Fibroblast of skin of left quadriceps (primary cell): ENCODE results near the gene ITGA4.

ENCODE experiments used
- DNase-seq, 2 experiments: peaks; one replicate each; pipeline ENCODE4 v3.0.0-alpha.2; 2013; ENCODE audit warnings: low read depth in 2 of 2

The ITGA4 gene

GRCh38 chr2:181574321-181574720 lies 117.1 kb downstream of the ITGA4 start:
- DNase-seq = no peak

GRCh38 chr2:181575024-181575649 lies 118.0 kb downstream of the ITGA4 start:
- no peak for DNase-seq

GRCh38 chr2:181575650-181576025 lies 118.5 kb downstream of the ITGA4 start:
- DNase-seq = no peak

- no peak for DNase-seq
Measured at GRCh38 chr2:181576431-181576830, 119.2 kb downstream of the ITGA4 start.

- DNase-seq = no peak
Measured at GRCh38 chr2:181578829-181579228, 121.6 kb downstream of the ITGA4 start.

- no peak for DNase-seq
Measured at GRCh38 chr2:181581534-181581933, 124.3 kb downstream of the ITGA4 start.

- DNase-seq = no peak
Measured at GRCh38 chr2:181585732-181586131, 128.5 kb downstream of the ITGA4 start.
